ENCODE data around the gene KRT6A.

KRT6A gene

GRCh38 chr12:52521568-52522266 lies 28.7 kb upstream of the KRT6A start:
- CTCF ChIA-PET, result no interaction called here
- TF ChIP-seq CTCF (IDR thresholded peaks at IDR 0.05; ENCODE audit: control extremely low read depth, extremely low read depth, low read depth, missing control alignments), result no peak
- POLR2A ChIA-PET, result no interaction called here
- DNase-seq (ENCODE audit: extremely low spot score), result no peak

- ChIA-PET POLR2A (interaction anchor here (0.5 kb wide), 1 partner anchor 493 kb away, joined by 10 read pairs; no protein-coding TSS in a partner anchor), CTCF (interaction anchor here (1.1 to 1.2 kb wide), 2 partner anchors 13 to 15 kb away, joined by 3 to 4 read pairs; no protein-coding TSS in a partner anchor)
- TF ChIP-seq CTCF (IDR thresholded peaks at IDR 0.05; ENCODE audit: control extremely low read depth, extremely low read depth, low read depth, missing control alignments), result no peak
- no peak for DNase-seq (ENCODE audit: extremely low spot score)
Measured at GRCh38 chr12:52521175-52521567, 28.1 kb upstream of the KRT6A start.

GRCh38 chr12:52519826-52520662 lies 27.0 kb upstream of the KRT6A start, which contains the start of gene KRT5:
TSS of gene KRT5 (minus strand) at chr12:52520394. CDS start at chr12:52520296, 98 bp downstream.
- POLR2A ChIA-PET, result no interaction called here
- no peak for DNase-seq (ENCODE audit: extremely low spot score)
- CTCF ChIA-PET, result interaction anchor here (0.9 to 1.2 kb wide), 3 partner anchors 12 to 66 kb away, joined by 3 to 4 read pairs (median 3); no protein-coding TSS in a partner anchor

GRCh38 chr12:52519387-52519703 lies 26.3 kb upstream of the KRT6A start:
- ChIA-PET CTCF (interaction anchor here (0.9 kb wide), 1 partner anchor 66 kb away, joined by 3 read pairs; no protein-coding TSS in a partner anchor), POLR2A (no interaction called here)
- no peak for TF ChIP-seq CTCF (IDR thresholded peaks at IDR 0.05; ENCODE audit: control extremely low read depth, extremely low read depth, low read depth, missing control alignments)

More at GRCh38 chr12:52519826-52520662, 27.0 kb upstream of the KRT6A start, which contains the start of gene KRT5:
- no peak for TF ChIP-seq CTCF (IDR thresholded peaks at IDR 0.05; ENCODE audit: control extremely low read depth, extremely low read depth, low read depth, missing control alignments)

GRCh38 chr12:52518574-52519386 lies 25.7 kb upstream of the KRT6A start:
- POLR2A ChIA-PET, result no interaction called here
- DNase-seq (ENCODE audit: extremely low spot score), result no peak
- CTCF ChIA-PET, result interaction anchor here (0.9 kb wide), 1 partner anchor 67 kb away, joined by 3 read pairs; no protein-coding TSS in a partner anchor
- TF ChIP-seq CTCF (IDR thresholded peaks at IDR 0.05; ENCODE audit: control extremely low read depth, extremely low read depth, low read depth, missing control alignments), result no peak

More at GRCh38 chr12:52519387-52519703, 26.3 kb upstream of the KRT6A start:
- no peak for DNase-seq (ENCODE audit: extremely low spot score)

- CTCF ChIA-PET, result no interaction called here
- no peak for TF ChIP-seq CTCF (IDR thresholded peaks at IDR 0.05; ENCODE audit: control extremely low read depth, extremely low read depth, low read depth, missing control alignments)
Measured at GRCh38 chr12:52517888-52518287, 24.8 kb upstream of the KRT6A start.

More at GRCh38 chr12:52517888-52518287, 24.8 kb upstream of the KRT6A start:
- POLR2A ChIA-PET, result no interaction called here
- no peak for DNase-seq (ENCODE audit: extremely low spot score)
